Measurements from ENCODE around the gene CLTRN. TPM values are rescaled to one million over a fixed set of nuclear protein-coding genes. Genes with fewer than 3 reads are reported as not detected.

The CLTRN gene
- total and polyA plus RNA-seq, 10 donors = 0.16 to 0.48 (median 0.30) TPM; not detected in 5

DNA sequence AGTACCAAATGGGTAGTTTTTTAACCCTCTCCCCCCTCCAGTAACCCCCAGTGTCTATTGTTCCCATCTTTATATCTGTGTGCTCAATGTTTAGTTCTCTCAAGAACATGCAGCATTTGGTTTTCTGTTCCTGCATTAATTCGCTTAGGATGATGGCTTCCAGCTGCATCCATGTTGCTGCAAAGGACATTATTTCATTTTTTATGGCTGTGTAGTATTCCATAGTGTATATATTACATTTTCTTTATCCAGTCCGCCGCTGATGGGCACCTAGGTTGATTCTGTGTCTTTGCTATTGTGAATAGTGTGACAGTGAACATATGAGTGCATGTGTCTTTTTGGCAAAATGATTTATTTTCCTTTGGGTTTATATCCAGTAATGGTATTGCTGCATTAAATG lies 31.9 kb upstream of the CLTRN start:
- Histone ChIP-seq H3K36me3 (peaks cover 0 to 84% (median 44%) of the 10 kb centered on the region in 6 donors), H3K27ac (no peak overlapping the region), H3K4me1 (no peaks in the 10 kb centered on the region), H3K9me3 (no peaks in the 10 kb centered on the region), H3K4me3 (no peak overlapping the region), H3K27me3 (replicated peaks in 1 of 7) (no peaks in the 10 kb centered on the region)
- 81 to 100% (median 96%) methylated on average over 3 of the region's 3 CpGs for WGBS, 5 donors
- intact Hi-C loops (cut with DNase I; ENCODE audit: low total_unique reads) = no loop called here
- DNase-seq = no peak
- TF ChIP-seq POLR2AphosphoS5 (IDR thresholded peaks at IDR 0.05) (no peak), POLR2A (IDR thresholded peaks at IDR 0.05) (no peak)
- TF ChIP-seq, protein P1, sequence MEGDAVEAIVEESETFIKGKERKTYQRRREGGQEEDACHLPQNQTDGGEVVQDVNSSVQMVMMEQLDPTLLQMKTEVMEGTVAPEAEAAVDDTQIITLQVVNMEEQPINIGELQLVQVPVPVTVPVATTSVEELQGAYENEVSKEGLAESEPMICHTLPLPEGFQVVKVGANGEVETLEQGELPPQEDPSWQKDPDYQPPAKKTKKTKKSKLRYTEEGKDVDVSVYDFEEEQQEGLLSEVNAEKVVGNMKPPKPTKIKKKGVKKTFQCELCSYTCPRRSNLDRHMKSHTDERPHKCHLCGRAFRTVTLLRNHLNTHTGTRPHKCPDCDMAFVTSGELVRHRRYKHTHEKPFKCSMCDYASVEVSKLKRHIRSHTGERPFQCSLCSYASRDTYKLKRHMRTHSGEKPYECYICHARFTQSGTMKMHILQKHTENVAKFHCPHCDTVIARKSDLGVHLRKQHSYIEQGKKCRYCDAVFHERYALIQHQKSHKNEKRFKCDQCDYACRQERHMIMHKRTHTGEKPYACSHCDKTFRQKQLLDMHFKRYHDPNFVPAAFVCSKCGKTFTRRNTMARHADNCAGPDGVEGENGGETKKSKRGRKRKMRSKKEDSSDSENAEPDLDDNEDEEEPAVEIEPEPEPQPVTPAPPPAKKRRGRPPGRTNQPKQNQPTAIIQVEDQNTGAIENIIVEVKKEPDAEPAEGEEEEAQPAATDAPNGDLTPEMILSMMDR (IDR thresholded peaks at IDR 0.05 in 8 of 11, conservative IDR thresholded peaks at IDR 0.05 in 3 of 11) = no peak

DNA sequence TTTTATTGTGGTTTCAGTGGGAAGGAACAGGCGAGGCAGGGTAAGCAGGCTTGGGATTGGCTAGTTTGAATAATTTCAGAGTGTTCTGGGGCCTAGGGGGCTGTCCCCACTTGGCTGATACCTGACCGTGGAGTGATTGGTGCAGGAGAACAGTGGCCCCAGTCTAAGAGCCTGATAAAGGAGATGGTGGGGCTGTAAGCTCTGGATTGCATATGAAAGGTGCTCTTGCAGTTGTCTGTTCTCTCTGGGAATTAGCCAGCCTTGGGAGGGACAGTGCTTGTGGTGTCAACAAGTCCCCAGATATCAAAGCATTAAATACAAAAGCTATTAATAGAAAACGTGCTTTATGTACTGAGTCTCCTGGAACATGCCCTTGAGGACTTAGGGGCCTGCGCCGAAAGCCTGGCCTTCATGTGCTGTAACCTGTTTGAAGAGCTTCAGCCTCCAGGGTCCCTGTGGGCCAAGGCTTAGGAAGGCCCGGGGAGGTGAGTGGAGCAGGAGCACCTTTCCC lies 30.4 kb upstream of the CLTRN start:
- H3K4me3 ChIP-seq = no peak overlapping the region
- DNase-seq = no peak
- WGBS, 5 donors = 53 to 84% (median 75%) methylated on average over 3 to 6 of the region's 6 CpGs
- no peak overlapping the region for H3K27ac ChIP-seq
- no peaks in the 10 kb centered on the region for H3K27me3 ChIP-seq (replicated peaks in 1 of 7)
- H3K4me1 ChIP-seq = no peaks in the 10 kb centered on the region
- H3K36me3 ChIP-seq = peaks cover 0 to 90% (median 54%) of the 10 kb centered on the region in 6 donors
- TF ChIP-seq POLR2A (IDR thresholded peaks at IDR 0.05) = no peak
- no peak for TF ChIP-seq POLR2AphosphoS5 (IDR thresholded peaks at IDR 0.05)
- TF ChIP-seq, protein P1 (IDR thresholded peaks at IDR 0.05 in 8 of 11, conservative IDR thresholded peaks at IDR 0.05 in 3 of 11) = no peak
- intact Hi-C loops (cut with DNase I; ENCODE audit: low total_unique reads) = no loop called here
- H3K9me3 ChIP-seq = no peaks in the 10 kb centered on the region

DNA sequence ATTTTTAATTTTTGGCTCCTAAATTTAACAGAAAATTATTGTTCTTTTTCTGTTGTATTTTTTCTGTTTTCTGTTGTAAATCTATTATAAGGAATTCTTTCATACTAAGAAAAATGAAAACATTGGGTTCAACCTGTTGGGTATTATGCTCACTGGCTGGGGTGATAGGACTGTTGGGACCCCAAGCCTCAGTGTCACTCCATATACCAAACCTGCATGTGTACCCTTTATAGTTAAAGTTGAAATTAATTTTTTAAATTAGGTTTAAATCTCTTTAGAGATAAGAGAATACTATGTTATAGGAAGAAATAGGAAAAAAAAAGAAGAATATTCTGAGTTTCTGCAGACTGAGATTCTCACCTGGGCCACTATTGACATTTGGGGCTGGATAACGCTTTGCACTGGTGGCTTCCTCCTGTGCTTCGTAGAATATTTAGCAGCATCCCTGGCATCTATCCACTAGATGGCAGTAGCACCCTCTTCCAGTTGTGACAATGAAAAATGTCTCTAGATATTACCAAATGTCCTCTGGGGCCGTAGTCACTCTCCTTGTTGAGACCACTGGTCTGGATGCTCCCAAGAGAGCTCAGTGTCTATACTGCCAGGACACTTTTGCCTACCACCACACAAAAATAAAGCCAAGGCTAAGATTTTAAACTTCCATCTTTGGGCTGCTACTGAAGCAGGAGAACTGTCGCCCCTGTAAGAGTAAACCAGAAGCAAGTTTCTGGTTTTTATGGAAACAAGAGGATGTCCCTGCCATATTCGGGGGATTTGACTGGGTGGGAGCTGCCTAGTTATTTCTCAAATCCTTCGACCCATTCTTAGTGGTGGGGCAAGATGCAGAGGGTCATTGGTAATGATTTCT lies 22.4 kb upstream of the CLTRN start:
- H3K4me1 ChIP-seq = peaks cover 0 to 9% (median 2%) of the 10 kb centered on the region in 6 donors
- no peak overlapping the region for H3K4me3 ChIP-seq
- H3K27me3 ChIP-seq (replicated peaks in 1 of 7) = no peaks in the 10 kb centered on the region
- no peak for DNase-seq
- WGBS, 5 donors = 39 to 44% (median 43%) methylated on average over 6 of the region's 6 CpGs
- no peak overlapping the region for H3K27ac ChIP-seq
- H3K9me3 ChIP-seq = no peaks in the 10 kb centered on the region
- TF ChIP-seq, protein P1 (IDR thresholded peaks at IDR 0.05 in 8 of 11, conservative IDR thresholded peaks at IDR 0.05 in 3 of 11) = peak; percentile 55 to 89 (median 75)
- TF ChIP-seq POLR2A (IDR thresholded peaks at IDR 0.05) = no peak
- peak in 1 of 3 donors; percentile 7 for TF ChIP-seq POLR2AphosphoS5 (IDR thresholded peaks at IDR 0.05)
- intact Hi-C loops (cut with DNase I; ENCODE audit: low total_unique reads) = loop anchor here (10.0 kb wide), 1 partner anchor 68 kb away; no protein-coding TSS in a partner anchor
- H3K36me3 ChIP-seq = peaks cover 0 to 37% (median 29%) of the 10 kb centered on the region in 6 donors

DNA sequence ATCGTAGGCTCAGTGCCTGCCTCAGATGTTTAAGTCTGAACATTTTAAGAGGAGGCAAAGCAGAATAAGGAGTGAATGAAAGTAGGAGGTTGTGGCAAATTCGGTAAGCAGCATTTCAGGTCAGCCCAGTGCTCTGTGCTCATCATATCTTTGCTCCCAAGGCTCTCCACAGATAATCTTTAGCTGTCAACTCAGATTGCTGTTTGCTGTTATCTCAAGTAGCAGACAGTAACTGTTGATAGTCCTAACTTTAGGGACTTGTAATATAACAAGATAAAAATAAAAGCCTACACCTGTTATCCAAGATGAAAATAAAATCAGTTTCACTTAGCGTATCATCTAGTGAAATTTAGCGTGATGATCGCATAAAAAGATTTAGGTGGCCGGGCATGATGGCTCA lies 18.6 kb upstream of the CLTRN start:
- TF ChIP-seq, protein P1 (IDR thresholded peaks at IDR 0.05 in 8 of 11, conservative IDR thresholded peaks at IDR 0.05 in 3 of 11) = no peak
- TF ChIP-seq POLR2A (IDR thresholded peaks at IDR 0.05) = no peak
- no peak for TF ChIP-seq POLR2AphosphoS5 (IDR thresholded peaks at IDR 0.05)
- Histone ChIP-seq H3K27me3 (replicated peaks in 1 of 7) (no peaks in the 10 kb centered on the region), H3K27ac (no peak overlapping the region), H3K4me3 (no peak overlapping the region), H3K9me3 (no peaks in the 10 kb centered on the region), H3K36me3 (peaks cover 0 to 30% (median 5%) of the 10 kb centered on the region in 6 donors), H3K4me1 (peaks cover 0 to 39% (median 3%) of the 10 kb centered on the region in 6 donors)
- no peak for DNase-seq
- WGBS, 5 donors = 87 to 95% (median 89%) methylated on average over 6 of the region's 6 CpGs
- intact Hi-C loops (cut with DNase I; ENCODE audit: low total_unique reads) = loop anchor here (10.0 kb wide), 1 partner anchor 72 kb away; no protein-coding TSS in a partner anchor

All from spleen (tissue), 11 donors.